C4-2B (cell line): ENCODE measurements around the gene USP30.

Source experiments
- ZFX ChIP-seq: fragments of 450-650 bp; IDR thresholded peaks from 2 replicates; pipeline ENCODE4 v1.6.1; 2017
- TF ChIP-seq, protein P1 (sequence below): fragments of 450-650 bp; conservative IDR thresholded peaks from 2 replicates; pipeline ENCODE4 v1.5.1; 2017; ENCODE audit warnings: mild to moderate bottlenecking

DNA sequence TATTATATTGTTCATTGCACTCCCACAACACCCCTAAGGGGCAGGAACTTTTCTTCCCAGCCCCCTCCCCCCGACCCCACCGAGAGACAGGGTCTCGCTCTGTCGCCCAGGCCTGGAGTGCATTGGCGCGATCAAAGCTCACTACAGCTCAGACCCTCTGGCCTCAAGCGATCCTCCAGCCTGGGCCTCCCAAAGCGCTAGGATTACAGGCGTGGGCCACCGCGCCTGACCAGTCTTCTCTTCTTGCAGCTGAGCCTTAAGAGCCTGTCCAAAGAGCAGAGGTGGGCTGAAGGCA lies 44.7 kb downstream of the USP30 start:
- TF ChIP-seq, protein P1, sequence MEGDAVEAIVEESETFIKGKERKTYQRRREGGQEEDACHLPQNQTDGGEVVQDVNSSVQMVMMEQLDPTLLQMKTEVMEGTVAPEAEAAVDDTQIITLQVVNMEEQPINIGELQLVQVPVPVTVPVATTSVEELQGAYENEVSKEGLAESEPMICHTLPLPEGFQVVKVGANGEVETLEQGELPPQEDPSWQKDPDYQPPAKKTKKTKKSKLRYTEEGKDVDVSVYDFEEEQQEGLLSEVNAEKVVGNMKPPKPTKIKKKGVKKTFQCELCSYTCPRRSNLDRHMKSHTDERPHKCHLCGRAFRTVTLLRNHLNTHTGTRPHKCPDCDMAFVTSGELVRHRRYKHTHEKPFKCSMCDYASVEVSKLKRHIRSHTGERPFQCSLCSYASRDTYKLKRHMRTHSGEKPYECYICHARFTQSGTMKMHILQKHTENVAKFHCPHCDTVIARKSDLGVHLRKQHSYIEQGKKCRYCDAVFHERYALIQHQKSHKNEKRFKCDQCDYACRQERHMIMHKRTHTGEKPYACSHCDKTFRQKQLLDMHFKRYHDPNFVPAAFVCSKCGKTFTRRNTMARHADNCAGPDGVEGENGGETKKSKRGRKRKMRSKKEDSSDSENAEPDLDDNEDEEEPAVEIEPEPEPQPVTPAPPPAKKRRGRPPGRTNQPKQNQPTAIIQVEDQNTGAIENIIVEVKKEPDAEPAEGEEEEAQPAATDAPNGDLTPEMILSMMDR: no peak
- TF ChIP-seq ZFX: no peak
